Tibial artery (tissue), 4 donors: ENCODE results near the gene CDH5.

ENCODE experiments used
- DNase-seq, 2 donors: peaks; one replicate each; pipeline ENCODE4 v3.0.0-alpha.2; 2019
- H3K27ac ChIP-seq, 2 donors: fragments of 200-600 bp; sonication (generic) in 1 of 2; 1 replicate in 1 of 2; 2 replicates in 1 of 2; pipeline ENCODE4 v1.5.1; 2018 to 2019; ENCODE audit warnings: mild to moderate bottlenecking in 1 of 2
- H3K27me3 ChIP-seq, 2 donors: fragments of 200-600 bp; sonication (generic) in 1 of 2; one replicate each; pipeline versions ENCODE4 v1.5.1 to v1.6.0; 2016 to 2019
- H3K36me3 ChIP-seq, 3 donors: fragments of 200-600 bp; sonication (generic) in 2 of 3; one replicate each; pipeline ENCODE4 v1.5.1; 2016 to 2019; ENCODE audit warnings: mild to moderate bottlenecking in 2 of 3
- H3K4me1 ChIP-seq, 4 donors: fragments of 200-600 bp; sonication (generic) in 2 of 4; 1 replicate in 3 of 4; 2 replicates in 1 of 4; pipeline ENCODE4 v1.5.1; 2016 to 2019
- H3K4me3 ChIP-seq, 2 donors: fragments of 200-600 bp; sonication (generic) in 1 of 2; 1 replicate in 1 of 2; 2 replicates in 1 of 2; pipeline ENCODE4 v1.5.1; 2018 to 2019; ENCODE audit warnings: mild to moderate bottlenecking in 2 of 2
- H3K9me3 ChIP-seq, 3 donors: fragments of 200-600 bp; sonication (generic) in 1 of 3; one replicate each; pipeline ENCODE4 v1.5.1; 2016 to 2019
- intact Hi-C: fragments of 100-400 bp; cut with DNase I; formaldehyde crosslinking; loops from one replicate; pipeline ENCODE4 v1.15.0; 2023; ENCODE audit warnings: low total_unique reads
- TF ChIP-seq, protein P1 (sequence below), 2 experiments: fragments of 200-600 bp in 1 of 2; fragments of 450-650 bp in 1 of 2; IDR thresholded peaks; one replicate each; pipeline ENCODE4 v1.5.1; 2017 to 2019; ENCODE audit warnings: antibody characterized with exemption in 2 of 2, mild to moderate bottlenecking in 1 of 2, moderate library complexity in 1 of 2

CDH5 gene

DNA sequence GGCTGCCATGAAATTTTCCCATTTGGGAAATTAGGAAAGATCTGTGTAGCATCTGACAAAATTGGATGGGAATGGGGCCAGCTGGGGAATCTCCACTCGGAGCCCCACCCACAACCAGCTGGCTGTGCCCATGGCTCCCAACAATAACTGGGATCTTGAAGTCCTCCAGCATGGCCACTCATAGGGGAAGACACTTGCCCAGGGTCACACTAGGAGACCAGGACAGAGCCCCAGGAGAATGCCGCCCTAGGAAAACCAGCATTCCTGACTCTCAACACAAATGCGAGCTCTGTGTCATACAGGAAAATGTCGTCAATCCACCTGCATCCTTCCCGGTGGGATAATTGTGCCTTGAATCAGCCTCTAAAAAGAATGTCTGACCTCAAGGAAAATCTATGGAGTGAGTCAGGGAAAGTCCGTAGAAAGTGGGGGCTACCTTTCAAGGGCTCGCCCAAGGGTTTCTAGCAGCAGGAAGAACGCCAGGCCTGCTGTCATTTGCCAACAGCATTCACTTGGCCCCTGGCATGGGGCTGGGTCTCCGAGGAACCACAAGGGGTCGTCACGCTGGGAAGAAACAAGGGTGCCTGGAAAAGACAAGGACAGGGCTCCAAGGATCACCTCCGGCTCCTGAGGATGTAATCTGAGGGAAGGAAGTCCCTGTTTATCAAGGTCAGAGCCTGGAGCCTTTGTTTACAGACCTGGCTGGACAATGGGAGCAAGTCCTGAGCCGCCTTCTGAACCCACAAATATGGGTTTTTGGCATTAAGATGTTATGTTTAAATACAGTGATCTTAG lies 15.9 kb downstream of the CDH5 start:
- no peaks in the 10 kb centered on the region for H3K9me3 ChIP-seq
- TF ChIP-seq, protein P1, sequence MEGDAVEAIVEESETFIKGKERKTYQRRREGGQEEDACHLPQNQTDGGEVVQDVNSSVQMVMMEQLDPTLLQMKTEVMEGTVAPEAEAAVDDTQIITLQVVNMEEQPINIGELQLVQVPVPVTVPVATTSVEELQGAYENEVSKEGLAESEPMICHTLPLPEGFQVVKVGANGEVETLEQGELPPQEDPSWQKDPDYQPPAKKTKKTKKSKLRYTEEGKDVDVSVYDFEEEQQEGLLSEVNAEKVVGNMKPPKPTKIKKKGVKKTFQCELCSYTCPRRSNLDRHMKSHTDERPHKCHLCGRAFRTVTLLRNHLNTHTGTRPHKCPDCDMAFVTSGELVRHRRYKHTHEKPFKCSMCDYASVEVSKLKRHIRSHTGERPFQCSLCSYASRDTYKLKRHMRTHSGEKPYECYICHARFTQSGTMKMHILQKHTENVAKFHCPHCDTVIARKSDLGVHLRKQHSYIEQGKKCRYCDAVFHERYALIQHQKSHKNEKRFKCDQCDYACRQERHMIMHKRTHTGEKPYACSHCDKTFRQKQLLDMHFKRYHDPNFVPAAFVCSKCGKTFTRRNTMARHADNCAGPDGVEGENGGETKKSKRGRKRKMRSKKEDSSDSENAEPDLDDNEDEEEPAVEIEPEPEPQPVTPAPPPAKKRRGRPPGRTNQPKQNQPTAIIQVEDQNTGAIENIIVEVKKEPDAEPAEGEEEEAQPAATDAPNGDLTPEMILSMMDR (IDR thresholded peaks at IDR 0.05): no peak
- peaks cover 0 to 3% of the 10 kb centered on the region in 2 donors for H3K27me3 ChIP-seq
- peak in 1 of 2 donors; percentile 56 for DNase-seq
- H3K27ac ChIP-seq: no peak overlapping the region
- intact Hi-C loops: no loop called here
- H3K4me1 ChIP-seq: no peaks in the 10 kb centered on the region
- H3K4me3 ChIP-seq: no peak overlapping the region
- H3K36me3 ChIP-seq: peaks cover 0 to 8% (median 0%) of the 10 kb centered on the region in 3 donors

DNA sequence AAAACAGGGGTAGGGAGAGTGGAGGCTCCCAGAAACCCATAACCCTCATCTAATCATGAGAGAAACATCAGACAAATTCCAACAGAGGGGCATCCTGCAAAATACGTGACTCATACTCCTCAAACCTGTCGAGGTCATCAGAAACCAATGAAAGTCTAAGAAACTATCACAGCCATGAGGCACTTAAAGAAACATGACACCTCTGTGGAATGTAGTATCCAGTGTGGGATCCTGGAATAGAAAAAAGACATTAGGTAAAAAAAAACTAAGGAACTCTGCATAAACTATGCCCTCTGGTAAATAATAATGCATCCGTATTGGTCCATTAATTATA lies 16.4 kb downstream of the CDH5 start:
- no peak overlapping the region for H3K27ac ChIP-seq
- H3K36me3 ChIP-seq: peaks cover 0 to 13% (median 0%) of the 10 kb centered on the region in 3 donors
- DNase-seq: no peak
- no peaks in the 10 kb centered on the region for H3K4me1 ChIP-seq
- H3K27me3 ChIP-seq: no peaks in the 10 kb centered on the region
- TF ChIP-seq, protein P1 (IDR thresholded peaks at IDR 0.05): no peak
- no peaks in the 10 kb centered on the region for H3K9me3 ChIP-seq
- no peak overlapping the region for H3K4me3 ChIP-seq
- intact Hi-C loops: no loop called here

DNA sequence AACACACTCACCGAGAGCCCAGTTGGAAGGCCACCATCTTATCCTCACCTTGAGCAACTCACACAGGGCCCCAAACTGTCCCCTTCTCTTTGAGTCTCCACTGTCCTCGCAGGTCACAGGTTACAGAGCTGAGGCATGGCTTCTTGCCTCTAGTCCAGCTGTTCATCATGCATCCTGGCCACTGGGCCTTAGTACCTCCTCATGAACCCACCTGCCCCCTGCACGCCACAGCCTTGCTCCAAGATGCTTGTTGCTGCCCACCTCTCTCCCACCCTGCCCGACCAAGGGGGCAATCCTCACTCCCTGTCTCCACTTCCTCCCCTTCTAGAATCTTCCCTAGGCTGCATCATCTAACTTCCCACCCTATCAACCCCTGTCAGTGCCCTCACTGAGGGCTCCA lies 17.1 kb downstream of the CDH5 start:
- peak in 1 of 2 donors; percentile 39 for DNase-seq
- intact Hi-C loops: no loop called here
- Histone ChIP-seq H3K27me3 (no peaks in the 10 kb centered on the region), H3K4me1 (no peaks in the 10 kb centered on the region), H3K9me3 (no peaks in the 10 kb centered on the region), H3K36me3 (peaks cover 0 to 18% (median 0%) of the 10 kb centered on the region in 3 donors), H3K4me3 (no peak overlapping the region), H3K27ac (no peak overlapping the region)
- TF ChIP-seq, protein P1 (IDR thresholded peaks at IDR 0.05): no peak

DNA sequence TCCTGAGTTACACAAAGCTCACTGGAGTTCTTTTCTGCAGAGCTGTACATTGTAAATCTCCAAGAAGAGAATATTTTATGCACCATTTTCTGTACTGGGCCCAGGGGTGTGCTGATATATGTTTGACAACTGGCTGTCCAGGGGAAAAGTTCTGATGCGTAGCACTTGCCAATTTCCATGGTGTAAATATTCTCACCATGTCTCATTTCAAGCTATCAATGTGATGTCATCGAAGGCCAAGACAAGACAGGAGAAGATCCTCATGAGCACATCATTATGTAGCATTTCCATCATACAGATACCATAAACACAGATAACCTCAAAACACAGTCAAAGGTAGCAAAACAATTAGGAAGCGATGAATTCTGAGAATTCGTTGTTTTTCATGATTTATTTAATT lies 18.9 kb downstream of the CDH5 start:
- intact Hi-C loops: no loop called here
- H3K27me3 ChIP-seq: no peaks in the 10 kb centered on the region
- no peak overlapping the region for H3K4me3 ChIP-seq
- no peak for DNase-seq
- no peak overlapping the region for H3K27ac ChIP-seq
- TF ChIP-seq, protein P1 (IDR thresholded peaks at IDR 0.05): no peak
- peaks cover 0 to 16% (median 0%) of the 10 kb centered on the region in 3 donors for H3K36me3 ChIP-seq
- no peaks in the 10 kb centered on the region for H3K4me1 ChIP-seq
- H3K9me3 ChIP-seq: no peaks in the 10 kb centered on the region

DNA sequence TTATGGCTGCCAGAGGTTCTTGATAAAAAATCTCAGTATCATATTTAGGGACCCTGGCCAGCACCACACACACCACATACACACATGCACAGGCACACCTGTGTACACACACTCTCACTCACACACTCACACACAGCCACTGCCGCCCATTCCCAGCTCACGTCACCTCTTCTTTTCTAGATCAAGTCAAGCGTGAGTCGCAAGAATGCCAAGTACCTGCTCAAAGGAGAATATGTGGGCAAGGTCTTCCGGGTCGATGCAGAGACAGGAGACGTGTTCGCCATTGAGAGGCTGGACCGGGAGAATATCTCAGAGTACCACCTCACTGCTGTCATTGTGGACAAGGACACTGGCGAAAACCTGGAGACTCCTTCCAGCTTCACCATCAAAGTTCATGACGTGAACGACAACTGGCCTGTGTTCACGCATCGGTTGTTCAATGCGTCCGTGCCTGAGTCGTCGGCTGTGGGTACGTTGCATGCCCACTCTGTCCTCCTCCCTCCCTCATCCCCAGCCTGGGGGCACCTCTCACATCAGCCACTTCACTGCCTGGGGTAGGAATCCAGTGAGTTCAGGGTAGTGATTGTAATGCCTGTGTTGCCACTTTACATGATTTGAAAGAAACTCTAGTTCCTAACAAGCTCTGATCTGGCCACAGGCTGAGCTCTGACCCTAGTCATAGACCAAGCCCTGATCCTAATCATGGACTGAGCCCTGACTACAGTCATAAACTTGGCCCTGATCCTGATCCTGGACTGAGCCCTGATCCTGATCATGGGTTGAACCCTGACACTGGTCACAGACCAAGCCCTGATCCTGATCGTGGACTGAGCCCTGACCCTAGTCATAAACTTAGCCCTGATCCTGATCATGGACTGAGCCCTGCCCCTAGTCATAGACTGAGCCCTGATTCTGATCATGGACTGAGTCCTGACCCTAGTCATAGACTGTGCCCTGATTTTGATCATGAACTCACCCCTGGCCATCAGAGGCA lies 20.4 kb downstream of the CDH5 start:
- intact Hi-C loops: no loop called here
- Histone ChIP-seq H3K4me3 (no peak overlapping the region), H3K4me1 (no peaks in the 10 kb centered on the region), H3K36me3 (peaks cover 0 to 23% (median 0%) of the 10 kb centered on the region in 3 donors), H3K9me3 (no peaks in the 10 kb centered on the region), H3K27ac (no peak overlapping the region), H3K27me3 (no peaks in the 10 kb centered on the region)
- DNase-seq: peak; percentile 18 to 51
- TF ChIP-seq, protein P1 (IDR thresholded peaks at IDR 0.05): no peak
